Activated naive CD4-positive, alpha-beta T cell treated with Interleukin-2 at 50 U/mL for 16 hours (primary cell): Measurements from ENCODE around the gene TAF11L7.
"Not testable (repeated sequence)": the region's sequence is repeated elsewhere in the genome, so short reads cannot be mapped to it uniquely, and the experiment has no call there.

Experiments used
- DNase-seq: peaks from one replicate; pipeline ENCODE4 v3.0.0-alpha.2; 2020

Gene TAF11L7

DNA sequence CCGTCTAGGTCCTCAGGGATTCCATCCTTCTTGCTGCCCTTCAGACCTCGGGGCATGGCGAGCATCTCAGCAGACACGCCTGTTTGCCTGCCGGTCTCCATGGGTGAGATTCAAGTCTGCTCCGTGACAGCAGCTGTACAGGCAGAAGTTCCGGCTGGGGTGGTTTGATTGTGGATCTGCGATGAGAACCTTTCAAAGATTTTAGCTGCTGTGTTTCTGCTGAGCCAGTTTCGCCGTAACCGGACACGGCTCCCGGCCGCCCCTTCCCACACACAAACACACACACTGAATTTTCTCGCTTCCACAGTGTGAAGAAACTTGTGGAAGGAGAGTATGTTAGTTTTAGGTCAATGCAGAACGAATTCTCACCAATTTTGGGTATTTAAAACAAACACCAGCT is at the start of gene TAF11L7:
TAF11L7 (minus strand) TSS at position 101 of the 400 bp plus-strand sequence.
- DNase-seq = not testable (repeated sequence)

GRCh38 chr5:17634160-17634559 is 48.6 kb upstream of the TAF11L7 start, which contains the start of gene TAF11L14:
TAF11L14 (plus strand) TSS chr5:17634460.
- DNase-seq = no peak

DNA sequence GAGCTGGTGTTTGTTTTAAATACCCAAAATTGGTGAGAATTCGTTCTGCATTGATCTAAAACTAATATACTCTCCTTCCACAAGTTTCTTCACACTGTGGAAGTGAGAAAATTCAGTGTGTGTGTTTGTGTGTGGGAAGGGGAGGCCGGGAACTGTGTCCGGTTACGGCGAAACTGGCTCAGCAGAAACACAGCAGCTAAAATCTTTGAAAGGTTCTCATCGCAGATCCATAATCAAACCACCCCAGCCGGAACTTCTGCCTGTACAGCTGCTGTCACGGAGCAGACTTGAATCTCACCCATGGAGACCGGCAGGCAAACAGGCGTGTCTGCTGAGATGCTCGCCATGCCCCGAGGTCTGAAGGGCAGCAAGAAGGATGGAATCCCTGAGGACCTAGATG is 46.2 kb upstream of the TAF11L7 start, which contains the start of gene TAF11L13:
TAF11L13 (plus strand) TSS at position 301 of the 400 bp plus-strand sequence.
- not testable (repeated sequence) for DNase-seq

GRCh38 chr5:17625686-17626085 is 40.1 kb upstream of the TAF11L7 start:
- no peak for DNase-seq

- DNase-seq = no peak
These were observed 35.1 kb upstream of the TAF11L7 start for GRCh38 chr5:17620627-17621026.

GRCh38 chr5:17619354-17619753 is 33.8 kb upstream of the TAF11L7 start:
- no peak for DNase-seq

- no peak for DNase-seq
These were observed 29.5 kb upstream of the TAF11L7 start for GRCh38 chr5:17614872-17615605.

- not testable (repeated sequence) for DNase-seq
These were observed 24.5 kb upstream of the TAF11L7 start, which contains the start of gene TAF11L12 for GRCh38 chr5:17610092-17610491. TAF11L12 (plus strand) TSS chr5:17610392.

DNA sequence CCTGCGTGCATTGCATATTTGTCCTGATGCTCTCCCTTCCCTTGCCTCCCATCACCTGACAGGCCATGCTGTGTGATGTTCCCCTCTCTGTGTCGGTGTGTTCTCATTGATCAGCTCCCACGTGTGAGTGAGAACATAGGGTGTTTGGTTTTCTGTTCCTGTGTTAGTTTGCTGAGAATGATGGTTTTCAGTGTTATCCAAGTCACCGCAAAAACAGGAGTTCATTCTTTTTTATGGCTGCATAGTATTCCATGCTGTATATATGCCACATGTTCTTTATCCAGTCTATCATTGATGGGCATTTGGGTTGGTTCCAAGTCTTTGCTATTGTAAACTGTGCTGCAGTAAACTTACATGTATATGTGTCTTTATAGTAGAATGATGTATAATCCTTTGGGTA is 21.9 kb upstream of the TAF11L7 start:
- not testable (repeated sequence) for DNase-seq

DNA sequence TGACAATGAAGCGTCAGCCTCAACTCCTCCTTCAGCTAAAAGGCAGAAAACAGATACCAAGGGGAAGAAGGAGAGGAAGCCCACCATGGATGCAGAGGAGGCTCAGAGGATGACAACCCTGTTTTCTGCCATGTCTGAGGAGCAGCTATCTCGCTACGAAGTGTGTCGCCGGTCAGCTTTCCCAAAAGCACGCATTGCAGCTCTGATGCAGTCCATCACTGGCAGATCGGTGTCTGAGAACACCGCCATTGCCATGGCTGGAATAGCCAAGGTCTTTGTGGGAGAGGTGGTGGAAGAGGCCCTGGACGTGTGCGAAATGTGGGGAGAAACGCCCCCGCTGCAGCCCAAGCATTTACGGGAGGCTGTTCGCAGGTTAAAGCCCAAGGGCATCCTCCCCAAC is 19.4 kb upstream of the TAF11L7 start:
- DNase-seq = no peak

GRCh38 chr5:17603880-17604279 is 18.3 kb upstream of the TAF11L7 start, which contains the start of gene TAF11L11:
TAF11L11 (plus strand) TSS chr5:17604183.
- not testable (repeated sequence) for DNase-seq

- DNase-seq = not testable (repeated sequence)
These were observed 12.2 kb upstream of the TAF11L7 start, which contains the start of gene TAF11L10 for GRCh38 chr5:17597728-17598127. TAF11L10 (minus strand) TSS chr5:17597828.

GRCh38 chr5:17594255-17594654 is 8.7 kb upstream of the TAF11L7 start, which contains the start of gene TAF11L9:
TAF11L9 (minus strand) TSS chr5:17594394.
- not testable (repeated sequence) for DNase-seq

DNA sequence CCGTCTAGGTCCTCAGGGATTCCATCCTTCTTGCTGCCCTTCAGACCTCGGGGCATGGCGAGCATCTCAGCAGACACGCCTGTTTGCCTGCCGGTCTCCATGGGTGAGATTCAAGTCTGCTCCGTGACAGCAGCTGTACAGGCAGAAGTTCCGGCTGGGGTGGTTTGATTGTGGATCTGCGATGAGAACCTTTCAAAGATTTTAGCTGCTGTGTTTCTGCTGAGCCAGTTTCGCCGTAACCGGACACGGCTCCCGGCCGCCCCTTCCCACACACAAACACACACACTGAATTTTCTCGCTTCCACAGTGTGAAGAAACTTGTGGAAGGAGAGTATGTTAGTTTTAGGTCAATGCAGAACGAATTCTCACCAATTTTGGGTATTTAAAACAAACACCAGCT is 5.3 kb upstream of the TAF11L7 start, which contains the start of gene TAF11L8:
TAF11L8 (minus strand) TSS at position 101 of the 400 bp plus-strand sequence.
- not testable (repeated sequence) for DNase-seq
